ENCODE results near the gene TBC1D4.

Gene TBC1D4, protein sequence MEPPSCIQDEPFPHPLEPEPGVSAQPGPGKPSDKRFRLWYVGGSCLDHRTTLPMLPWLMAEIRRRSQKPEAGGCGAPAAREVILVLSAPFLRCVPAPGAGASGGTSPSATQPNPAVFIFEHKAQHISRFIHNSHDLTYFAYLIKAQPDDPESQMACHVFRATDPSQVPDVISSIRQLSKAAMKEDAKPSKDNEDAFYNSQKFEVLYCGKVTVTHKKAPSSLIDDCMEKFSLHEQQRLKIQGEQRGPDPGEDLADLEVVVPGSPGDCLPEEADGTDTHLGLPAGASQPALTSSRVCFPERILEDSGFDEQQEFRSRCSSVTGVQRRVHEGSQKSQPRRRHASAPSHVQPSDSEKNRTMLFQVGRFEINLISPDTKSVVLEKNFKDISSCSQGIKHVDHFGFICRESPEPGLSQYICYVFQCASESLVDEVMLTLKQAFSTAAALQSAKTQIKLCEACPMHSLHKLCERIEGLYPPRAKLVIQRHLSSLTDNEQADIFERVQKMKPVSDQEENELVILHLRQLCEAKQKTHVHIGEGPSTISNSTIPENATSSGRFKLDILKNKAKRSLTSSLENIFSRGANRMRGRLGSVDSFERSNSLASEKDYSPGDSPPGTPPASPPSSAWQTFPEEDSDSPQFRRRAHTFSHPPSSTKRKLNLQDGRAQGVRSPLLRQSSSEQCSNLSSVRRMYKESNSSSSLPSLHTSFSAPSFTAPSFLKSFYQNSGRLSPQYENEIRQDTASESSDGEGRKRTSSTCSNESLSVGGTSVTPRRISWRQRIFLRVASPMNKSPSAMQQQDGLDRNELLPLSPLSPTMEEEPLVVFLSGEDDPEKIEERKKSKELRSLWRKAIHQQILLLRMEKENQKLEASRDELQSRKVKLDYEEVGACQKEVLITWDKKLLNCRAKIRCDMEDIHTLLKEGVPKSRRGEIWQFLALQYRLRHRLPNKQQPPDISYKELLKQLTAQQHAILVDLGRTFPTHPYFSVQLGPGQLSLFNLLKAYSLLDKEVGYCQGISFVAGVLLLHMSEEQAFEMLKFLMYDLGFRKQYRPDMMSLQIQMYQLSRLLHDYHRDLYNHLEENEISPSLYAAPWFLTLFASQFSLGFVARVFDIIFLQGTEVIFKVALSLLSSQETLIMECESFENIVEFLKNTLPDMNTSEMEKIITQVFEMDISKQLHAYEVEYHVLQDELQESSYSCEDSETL (N-terminal part only)

DNA sequence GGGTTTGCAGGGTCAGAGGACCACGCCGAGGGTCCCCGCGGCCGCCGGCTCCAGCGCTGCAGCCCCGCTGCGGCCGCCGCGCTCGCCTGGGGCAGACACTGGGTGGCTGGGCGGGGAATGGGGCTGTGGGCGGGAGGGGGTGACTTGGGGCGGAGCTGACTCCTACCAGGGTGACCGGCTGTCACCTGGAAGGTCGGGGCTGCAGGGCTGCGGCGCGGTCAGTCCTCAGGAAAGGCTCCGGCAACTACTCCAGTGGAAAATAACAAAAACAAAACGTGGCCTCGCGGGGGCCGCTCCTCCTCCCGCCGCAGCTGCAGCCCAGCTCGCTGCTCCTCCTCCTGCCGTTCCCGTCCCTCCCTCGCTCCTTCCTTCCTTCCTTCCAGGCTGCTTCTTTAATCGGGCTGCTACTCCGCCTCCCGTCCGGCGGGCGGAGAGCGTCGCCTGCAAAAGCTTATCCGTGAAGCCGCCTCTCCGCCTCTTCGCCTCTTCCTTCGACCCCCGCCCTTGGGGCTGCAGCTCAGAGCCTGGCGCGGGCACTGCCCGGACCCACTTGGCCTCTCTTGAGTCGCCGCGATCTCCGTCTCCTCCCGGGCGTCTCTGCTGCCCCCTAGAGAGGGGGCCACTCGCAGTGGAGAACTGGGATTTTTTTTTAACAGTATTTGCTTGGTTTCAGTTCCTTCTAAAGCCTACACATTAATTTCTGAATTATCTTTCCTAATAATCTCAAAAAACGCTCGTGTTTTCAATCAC is at the start of gene TBC1D4:
TBC1D4 (minus strand) TSS at position 100 of the 750 bp plus-strand sequence. CDS start 402 bp downstream, outside the sequence.
- peak; percentile 80 for DNase-seq (ENCODE audit: low spot score)

DNA sequence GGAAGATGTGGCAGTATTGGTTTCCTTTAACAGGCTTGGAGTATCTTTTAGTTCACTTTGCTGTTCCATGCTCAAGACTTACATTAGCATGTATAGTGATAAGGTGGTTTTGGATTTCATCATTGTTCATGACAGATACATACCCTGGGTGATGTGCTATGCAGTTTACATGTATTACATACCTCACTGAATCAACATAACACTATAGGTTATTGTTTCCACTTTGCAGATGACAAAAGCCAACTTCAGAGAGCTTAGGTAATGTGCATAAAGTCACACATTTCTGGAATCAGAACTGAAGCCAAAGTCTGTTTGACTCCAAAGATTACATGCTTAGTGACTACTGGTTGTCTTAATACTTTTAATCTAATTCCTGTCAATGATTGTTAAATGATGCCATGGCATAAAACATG is 48.6 kb upstream of the TBC1D4 start:
- no peak for DNase-seq (ENCODE audit: low spot score)

DNA sequence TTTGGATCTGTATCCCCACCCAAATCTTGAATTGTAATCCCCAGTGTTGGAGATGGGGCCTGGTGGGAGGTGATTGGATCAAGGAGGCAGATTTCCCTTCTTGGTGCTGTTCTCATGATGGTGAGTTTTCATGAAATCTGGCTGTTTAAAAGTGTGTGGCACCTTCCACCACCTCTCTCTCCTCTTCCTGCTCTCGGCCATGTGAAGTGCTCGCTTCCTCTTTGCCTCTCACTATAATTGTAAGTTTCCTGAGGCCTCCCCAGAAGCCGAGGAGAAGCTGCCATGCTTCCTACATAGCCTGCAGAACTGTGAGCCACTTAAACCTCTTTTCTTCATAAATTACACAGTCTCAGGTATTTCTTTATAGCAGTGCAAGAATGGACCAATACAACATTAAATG is 40.0 kb upstream of the TBC1D4 start:
- no peak for DNase-seq (ENCODE audit: low spot score)

DNA sequence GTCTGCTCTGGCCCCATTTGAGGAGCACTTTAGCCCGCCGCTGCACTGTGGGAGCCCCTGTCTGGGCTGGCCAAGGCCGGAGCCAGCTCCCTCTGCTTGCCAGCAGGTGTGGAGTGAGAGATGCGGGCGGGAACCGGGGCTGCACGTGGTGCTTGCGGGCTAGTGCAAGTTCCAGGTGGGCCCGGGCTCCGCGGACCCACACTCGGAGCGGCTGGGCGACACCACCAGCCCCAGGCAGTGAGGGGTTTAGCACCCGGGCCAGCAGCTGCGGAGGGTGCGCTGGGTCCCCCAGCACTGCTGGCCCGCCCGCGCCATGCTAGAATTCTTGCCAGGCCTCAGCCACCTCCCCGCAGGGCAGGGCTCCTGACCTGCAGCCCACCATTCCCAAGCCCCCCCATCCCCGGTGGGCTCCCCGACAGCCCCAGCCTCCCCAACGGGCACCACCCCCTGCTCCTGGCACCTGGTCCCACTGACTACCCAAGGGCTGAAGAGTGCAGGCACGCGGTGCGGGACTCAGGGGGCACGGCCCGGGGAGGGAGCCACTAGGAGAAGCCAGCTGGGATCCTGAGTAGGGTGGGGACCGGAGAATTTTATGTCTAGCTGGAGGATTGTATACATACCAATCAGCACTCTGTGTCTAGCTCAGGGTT is 36.6 kb upstream of the TBC1D4 start:
- DNase-seq (ENCODE audit: low spot score) = no peak

DNA sequence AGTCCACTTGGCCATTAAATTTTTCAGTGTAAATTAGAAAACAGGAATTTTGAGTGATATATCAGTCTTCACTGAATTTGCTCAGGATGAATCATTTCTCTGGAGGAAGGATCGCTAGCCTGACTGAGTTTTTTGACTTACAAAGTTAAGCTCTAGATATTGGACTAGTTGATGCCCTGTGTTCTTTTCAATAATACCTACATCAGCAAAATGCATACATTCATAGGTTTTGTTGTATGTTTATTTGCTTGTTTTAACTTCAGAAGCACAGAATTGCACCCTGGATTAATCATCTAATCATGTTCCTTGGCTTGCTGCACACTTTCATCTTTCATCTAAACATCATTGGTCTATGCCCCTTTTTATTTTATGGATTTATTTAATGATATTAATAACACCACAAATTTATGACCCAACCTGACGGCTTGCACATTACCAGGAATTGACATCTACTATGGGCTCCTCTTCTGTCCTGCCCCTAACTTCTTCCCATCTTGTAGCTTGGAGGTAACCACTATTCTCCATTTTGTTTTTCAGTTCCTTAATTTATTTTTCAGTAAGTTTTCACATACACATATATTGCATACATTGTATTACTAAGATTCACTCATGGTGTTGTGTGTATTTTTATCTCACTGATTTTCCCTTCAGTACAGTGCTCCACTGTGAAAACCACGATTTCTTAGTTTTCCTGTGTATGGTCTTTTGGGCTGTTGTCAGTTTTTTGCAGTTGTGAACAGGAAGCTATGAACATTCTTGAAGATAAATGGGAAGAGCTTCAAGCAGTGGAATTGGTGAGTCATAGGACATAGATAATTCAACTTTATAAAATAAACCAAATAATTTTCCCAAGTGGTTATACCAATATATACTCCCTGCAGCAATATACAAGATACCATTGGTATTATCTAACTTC is 32.4 kb upstream of the TBC1D4 start:
- no peak for DNase-seq (ENCODE audit: low spot score)

DNA sequence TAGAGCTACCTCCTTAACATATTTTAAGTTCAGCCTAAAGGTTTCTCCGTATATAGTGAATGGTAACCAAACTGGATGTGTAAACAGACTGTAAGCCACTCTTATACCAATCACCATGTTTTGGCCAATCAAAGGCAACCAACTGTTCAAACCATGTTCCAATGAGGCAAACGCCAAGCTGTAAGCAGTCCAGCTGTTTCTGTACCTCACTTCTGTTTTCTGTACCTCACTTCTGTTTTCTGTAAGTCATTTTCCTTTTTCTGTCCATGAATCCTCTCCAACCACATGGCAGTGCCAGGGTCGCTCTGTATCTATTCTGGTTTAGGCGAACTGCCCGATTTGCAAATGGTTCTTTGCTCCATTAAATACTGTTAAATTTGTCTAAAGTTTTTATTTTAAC is 31.3 kb upstream of the TBC1D4 start:
- DNase-seq (ENCODE audit: low spot score) = no peak

DNA sequence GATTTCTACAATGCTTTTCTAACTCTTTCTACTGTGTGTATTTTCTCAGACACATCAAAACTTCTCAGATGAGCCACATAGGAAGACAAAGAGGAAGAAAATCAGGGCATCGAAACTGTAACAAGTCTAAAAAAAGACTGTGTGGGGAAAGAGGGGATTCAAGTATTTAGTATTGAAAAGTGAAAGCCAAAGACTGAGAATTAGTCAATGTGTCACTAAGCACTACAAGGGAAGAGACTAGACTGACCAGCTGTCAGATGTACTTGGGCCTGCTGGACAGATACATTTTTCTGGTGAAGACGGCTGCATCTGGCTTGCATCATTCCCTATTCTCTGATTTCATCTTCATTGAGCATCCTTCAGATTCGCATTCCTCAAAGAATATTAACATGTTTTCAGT is 30.3 kb upstream of the TBC1D4 start:
- no peak for DNase-seq (ENCODE audit: low spot score)

DNA sequence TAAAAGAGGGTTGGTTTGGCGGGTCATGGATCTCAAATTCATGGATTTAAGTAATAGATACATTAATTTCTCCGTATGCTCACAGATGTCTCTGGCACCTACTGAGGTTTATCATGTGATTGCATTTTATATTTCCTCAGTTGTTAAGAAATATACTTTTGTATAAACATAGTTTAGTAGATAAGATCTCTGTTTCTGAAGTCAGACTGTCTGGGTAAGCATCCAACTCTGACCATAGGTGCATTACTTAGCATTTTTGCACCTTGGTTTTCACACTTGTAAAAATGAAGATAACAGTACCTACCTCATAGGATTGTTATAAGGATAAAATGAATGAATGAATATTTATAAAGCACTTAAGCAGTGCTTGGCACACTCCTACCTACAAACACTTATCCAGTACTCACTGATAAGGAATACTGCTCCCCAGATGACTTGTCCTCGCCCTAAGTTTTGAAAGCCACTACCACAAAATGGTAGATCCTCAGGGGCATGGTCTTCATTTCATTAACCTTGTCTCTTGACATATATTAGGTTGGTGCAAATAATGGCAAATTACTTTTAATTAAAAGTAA is 29.2 kb upstream of the TBC1D4 start:
- DNase-seq (ENCODE audit: low spot score) = no peak

DNA sequence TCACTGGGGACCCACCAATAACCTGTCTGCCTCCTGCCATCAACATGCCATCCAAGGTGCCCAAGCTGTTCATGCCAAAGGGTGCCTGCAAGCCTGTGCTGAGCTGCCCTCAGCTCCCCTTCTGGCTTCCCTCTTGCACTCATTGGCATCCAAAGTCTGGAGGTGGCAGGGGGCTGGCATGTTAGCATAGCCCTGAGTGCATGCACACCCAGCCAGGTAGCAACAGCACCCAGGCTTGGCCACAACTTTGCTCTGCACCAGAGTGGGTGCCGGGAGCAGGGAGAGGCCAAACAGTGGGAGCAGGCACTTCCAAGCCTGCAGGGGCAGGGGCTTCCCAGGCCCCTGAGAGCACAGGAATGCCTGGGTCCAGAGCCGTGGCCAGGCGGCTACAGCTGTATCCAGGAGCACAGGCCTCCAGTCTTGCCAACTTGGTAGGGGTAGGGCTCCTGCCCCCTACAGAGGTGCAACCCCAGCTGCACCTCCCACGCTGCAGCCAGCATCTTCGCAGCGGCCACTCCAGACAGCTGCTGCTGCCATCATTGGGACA is 26.1 kb upstream of the TBC1D4 start:
- DNase-seq (ENCODE audit: low spot score) = no peak

DNA sequence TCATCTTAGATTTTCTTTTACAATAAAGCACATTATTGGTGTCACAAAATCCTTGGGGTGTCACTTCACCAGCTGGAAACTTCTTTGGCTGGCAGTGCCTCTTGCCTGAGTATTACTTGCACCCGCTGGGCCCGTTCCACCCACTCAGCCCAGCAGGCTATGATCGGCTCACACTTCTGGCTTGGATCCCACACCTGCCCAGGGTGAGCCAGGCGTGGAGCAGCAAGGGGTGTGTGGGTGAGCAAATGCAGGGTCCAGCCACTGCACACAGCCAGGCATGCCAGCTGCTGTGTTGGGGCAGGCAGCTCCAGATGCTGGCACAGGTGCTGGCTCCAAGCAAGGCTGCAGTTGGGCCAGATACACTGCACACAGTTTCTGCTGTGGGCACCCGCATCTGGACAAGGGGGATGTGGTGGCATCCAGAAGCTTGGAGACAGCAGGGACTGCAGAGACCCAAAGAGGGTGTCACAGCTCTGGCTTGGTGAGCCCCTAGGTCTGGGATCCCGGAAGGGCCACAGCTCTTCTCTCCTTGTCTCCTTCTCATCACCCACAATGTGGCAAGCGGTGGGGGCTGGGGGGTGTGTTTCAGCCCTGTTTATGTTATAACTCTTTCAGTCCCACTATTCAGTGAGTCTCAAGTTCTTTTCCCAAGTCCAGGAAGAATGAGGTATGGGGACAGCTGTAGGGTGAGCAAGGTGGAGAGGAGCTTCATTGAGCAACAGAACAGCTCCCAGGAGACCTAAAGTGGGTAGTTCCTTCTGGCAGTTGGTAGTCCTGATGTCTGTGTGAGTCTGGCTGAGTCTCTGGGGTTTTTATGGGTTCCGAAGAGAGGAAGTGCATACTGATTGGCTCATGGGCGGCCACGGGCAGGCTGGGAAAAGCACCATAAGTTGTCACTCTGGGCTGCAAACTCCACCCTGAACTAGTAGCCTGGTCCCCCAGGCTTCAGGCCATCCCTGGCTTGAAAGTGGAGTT is 25.3 kb upstream of the TBC1D4 start:
- DNase-seq (ENCODE audit: low spot score) = peak; percentile 14

DNA sequence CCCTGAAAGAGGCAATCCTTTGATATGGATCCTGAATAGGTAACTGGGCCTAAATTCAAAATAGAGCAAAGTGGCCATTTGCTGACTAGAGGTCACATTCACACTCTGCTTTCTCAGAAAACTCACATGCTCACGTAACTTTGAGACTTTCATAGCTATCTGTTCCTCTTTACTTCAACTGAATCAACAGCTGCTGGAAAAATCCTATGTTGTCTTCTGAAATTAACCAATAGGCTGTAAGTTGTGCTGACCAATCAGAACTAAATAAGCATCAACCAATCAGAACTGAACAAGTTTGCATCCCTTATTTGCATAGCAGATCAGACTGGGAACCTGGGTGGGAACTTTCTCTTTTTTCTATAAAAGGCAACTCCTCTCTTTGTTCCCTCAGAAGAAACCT is 24.0 kb upstream of the TBC1D4 start:
- no peak for DNase-seq (ENCODE audit: low spot score)

DNA sequence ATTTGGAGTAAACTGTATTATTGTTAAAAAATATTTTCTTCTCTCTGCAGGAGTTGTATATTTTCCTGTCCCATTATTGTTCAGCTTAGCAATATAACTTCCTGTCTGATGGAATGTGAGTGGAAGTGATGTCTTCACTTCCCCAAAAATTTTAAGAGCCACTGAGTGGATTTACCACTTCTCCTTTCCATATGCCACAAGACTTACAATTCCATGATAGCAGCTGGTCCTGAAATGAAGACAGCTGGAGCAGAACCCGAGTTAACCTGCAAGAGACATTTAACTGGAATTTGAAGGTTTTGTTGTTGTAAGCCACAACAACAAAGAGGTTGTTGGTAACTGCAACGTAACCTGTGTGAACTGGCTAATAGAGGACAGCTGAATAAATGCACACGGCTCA is 23.4 kb upstream of the TBC1D4 start:
- DNase-seq (ENCODE audit: low spot score) = no peak

DNA sequence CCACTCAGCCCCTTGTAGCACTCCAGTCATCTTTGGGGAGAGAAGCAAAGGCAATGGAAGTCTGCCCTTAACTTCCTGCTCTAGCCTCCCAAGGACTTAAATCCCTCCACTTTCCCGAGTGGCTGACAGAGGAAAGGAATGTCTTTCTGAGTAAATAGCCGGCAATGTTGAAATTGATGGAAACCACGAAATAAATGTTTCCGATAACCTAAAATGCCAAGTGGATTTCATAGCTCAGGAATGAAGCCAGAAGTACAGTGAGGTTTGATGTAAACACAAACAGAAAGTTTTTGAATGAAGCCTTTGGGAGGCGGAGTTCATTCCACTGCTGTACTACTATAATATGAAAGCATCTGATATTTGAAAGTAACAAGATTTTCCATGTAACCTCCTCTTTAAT is 14.0 kb upstream of the TBC1D4 start:
- DNase-seq (ENCODE audit: low spot score) = no peak

DNA sequence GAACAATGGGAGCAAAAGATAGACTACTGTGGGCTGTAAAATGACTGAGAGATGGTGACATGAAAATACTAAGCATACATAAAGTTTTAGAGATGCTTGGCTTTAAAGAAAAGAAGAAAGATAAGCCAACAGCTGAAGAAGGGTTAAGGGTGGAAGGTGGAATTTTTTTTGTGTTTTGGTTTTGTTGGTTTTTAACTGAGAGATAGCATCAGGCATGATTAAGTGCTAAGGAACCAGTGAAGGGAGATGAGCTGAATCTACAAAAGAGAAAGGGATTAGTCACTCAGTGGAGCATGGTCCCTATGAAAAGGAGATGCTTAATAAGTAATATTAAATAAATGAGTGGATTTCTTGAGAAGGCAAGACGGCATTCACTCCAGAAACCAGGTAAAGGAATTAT is 12.5 kb upstream of the TBC1D4 start:
- no peak for DNase-seq (ENCODE audit: low spot score)

DNA sequence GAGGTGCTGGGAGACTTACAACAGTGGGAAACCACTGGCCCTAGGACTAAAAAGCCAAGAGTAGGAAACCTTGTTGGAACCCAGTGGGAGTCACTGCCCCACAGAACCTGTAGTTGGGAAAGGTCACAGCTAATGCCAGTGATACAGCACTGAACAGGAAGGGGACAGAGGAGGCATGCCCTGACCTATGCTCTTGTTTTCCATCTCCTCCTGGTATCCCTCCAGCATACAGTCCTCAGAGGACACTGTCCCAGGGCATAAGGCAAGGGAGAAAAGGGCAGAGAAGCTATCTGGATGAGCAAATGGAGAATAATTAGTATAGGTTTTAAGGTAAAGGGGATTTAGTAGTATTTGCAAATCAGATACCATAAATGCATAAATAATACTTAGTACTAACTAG is 11.2 kb upstream of the TBC1D4 start:
- DNase-seq (ENCODE audit: low spot score) = no peak

DNA sequence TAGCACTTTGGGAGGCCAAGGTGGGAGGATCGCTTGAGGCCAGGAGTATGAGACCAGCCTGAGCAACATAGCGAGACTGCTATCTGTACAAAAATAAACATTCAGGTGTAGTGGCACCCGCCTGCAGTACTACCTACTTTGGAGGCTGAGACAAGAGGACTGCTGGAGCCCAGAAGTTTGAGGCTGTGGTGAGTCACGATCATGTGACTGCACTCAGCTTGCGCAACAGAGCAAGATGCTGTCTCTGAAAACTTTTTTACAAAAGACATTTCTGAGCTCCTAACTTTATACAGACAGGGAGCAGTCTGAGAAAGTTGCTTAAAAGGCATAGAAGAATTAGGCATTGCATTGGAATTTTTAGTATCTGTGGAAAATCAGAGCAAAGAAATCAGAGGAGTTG is 10.4 kb upstream of the TBC1D4 start:
- DNase-seq (ENCODE audit: low spot score) = no peak

DNA sequence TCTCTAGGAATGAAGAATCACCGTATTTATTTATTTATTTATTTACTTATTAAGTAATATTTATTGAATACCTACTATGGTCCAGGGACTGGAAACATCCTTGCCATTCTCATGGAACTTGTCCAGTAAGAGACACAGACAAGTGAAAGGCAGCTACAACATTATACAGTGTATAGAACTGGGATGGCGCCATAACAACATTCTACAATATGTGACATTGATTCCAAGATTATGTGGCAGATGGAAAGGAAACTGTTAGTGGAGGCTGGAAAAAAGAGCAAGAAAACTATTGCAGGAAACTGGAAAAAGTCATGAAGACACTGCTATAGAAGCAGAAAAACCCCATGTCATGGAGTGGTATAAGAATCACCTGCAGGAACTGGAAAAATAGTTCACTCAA is 9.4 kb upstream of the TBC1D4 start:
- DNase-seq (ENCODE audit: low spot score) = no peak

Data from iPS-NIHi11 (cell line).